ENCODE data around the gene HPN. TPM values are rescaled to one million over a fixed set of nuclear protein-coding genes. Genes with fewer than 3 reads are reported as not detected.

Gene HPN
- total and polyA plus RNA-seq, 10 of the 15 experiments (the other 5 are each of a cell fraction or from before 2014, with no cell fraction given), result 0.21 to 0.35 TPM; not detected in 8

- TF ChIP-seq, protein P1, sequence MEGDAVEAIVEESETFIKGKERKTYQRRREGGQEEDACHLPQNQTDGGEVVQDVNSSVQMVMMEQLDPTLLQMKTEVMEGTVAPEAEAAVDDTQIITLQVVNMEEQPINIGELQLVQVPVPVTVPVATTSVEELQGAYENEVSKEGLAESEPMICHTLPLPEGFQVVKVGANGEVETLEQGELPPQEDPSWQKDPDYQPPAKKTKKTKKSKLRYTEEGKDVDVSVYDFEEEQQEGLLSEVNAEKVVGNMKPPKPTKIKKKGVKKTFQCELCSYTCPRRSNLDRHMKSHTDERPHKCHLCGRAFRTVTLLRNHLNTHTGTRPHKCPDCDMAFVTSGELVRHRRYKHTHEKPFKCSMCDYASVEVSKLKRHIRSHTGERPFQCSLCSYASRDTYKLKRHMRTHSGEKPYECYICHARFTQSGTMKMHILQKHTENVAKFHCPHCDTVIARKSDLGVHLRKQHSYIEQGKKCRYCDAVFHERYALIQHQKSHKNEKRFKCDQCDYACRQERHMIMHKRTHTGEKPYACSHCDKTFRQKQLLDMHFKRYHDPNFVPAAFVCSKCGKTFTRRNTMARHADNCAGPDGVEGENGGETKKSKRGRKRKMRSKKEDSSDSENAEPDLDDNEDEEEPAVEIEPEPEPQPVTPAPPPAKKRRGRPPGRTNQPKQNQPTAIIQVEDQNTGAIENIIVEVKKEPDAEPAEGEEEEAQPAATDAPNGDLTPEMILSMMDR (IDR thresholded peaks at IDR 0.05 in 2 of 3, conservative IDR thresholded peaks at IDR 0.05 in 1 of 3; ENCODE audit: control insufficient read depth in 2 of 3, extremely low read depth in 1 of 3, insufficient read depth in 1 of 3, low read depth in 3 of 3, low read length in 3 of 3), result peak; percentile 95 to 100 (median 97)
- TF ChIP-seq HCFC1 (IDR thresholded peaks at IDR 0.05; ENCODE audit: low read length), result no peak
- TF ChIP-seq HDAC2 (IDR thresholded peaks at IDR 0.05), result no peak
- TF ChIP-seq MTA2 (IDR thresholded peaks at IDR 0.05; ENCODE audit: low read depth), result no peak
- TF ChIP-seq ETV6 (conservative IDR thresholded peaks at IDR 0.05 in 1 of 2, IDR thresholded peaks at IDR 0.05 in 1 of 2; ENCODE audit: borderline replicate concordance in 1 of 2, low read depth in 1 of 2), result no peak
- 0 out of 2 replicates have a peak, but pooled peaks have one; percentile 22 for TF ChIP-seq MEF2A (IDR thresholded peaks at IDR 0.05; ENCODE audit: insufficient read depth, low read depth, low read length)
- TF ChIP-seq, protein P2, sequence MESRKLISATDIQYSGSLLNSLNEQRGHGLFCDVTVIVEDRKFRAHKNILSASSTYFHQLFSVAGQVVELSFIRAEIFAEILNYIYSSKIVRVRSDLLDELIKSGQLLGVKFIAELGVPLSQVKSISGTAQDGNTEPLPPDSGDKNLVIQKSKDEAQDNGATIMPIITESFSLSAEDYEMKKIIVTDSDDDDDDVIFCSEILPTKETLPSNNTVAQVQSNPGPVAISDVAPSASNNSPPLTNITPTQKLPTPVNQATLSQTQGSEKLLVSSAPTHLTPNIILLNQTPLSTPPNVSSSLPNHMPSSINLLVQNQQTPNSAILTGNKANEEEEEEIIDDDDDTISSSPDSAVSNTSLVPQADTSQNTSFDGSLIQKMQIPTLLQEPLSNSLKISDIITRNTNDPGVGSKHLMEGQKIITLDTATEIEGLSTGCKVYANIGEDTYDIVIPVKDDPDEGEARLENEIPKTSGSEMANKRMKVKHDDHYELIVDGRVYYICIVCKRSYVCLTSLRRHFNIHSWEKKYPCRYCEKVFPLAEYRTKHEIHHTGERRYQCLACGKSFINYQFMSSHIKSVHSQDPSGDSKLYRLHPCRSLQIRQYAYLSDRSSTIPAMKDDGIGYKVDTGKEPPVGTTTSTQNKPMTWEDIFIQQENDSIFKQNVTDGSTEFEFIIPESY (IDR thresholded peaks at IDR 0.05), result no peak
- TF ChIP-seq, protein P3, sequence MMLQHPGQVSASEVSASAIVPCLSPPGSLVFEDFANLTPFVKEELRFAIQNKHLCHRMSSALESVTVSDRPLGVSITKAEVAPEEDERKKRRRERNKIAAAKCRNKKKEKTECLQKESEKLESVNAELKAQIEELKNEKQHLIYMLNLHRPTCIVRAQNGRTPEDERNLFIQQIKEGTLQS (IDR thresholded peaks at IDR 0.05; ENCODE audit: borderline replicate concordance, extremely low read depth, low read depth, low read length), result no peak
- TF ChIP-seq BHLHE40 (IDR thresholded peaks at IDR 0.05; ENCODE audit: borderline replicate concordance in 1 of 2, low read depth in 2 of 2, low read length in 1 of 2), result peak in 1 of 2 experiments; percentile 25; a peak in 1 of 4 replicates
- TF ChIP-seq, protein P4, sequence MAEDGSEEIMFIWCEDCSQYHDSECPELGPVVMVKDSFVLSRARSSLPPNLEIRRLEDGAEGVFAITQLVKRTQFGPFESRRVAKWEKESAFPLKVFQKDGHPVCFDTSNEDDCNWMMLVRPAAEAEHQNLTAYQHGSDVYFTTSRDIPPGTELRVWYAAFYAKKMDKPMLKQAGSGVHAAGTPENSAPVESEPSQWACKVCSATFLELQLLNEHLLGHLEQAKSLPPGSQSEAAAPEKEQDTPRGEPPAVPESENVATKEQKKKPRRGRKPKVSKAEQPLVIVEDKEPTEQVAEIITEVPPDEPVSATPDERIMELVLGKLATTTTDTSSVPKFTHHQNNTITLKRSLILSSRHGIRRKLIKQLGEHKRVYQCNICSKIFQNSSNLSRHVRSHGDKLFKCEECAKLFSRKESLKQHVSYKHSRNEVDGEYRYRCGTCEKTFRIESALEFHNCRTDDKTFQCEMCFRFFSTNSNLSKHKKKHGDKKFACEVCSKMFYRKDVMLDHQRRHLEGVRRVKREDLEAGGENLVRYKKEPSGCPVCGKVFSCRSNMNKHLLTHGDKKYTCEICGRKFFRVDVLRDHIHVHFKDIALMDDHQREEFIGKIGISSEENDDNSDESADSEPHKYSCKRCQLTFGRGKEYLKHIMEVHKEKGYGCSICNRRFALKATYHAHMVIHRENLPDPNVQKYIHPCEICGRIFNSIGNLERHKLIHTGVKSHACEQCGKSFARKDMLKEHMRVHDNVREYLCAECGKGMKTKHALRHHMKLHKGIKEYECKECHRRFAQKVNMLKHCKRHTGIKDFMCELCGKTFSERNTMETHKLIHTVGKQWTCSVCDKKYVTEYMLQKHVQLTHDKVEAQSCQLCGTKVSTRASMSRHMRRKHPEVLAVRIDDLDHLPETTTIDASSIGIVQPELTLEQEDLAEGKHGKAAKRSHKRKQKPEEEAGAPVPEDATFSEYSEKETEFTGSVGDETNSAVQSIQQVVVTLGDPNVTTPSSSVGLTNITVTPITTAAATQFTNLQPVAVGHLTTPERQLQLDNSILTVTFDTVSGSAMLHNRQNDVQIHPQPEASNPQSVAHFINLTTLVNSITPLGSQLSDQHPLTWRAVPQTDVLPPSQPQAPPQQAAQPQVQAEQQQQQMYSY (CRISPR knock-in tag; IDR thresholded peaks at IDR 0.05), result no peak
- TF ChIP-seq BCL3 (IDR thresholded peaks at IDR 0.05; ENCODE audit: borderline replicate concordance, insufficient read depth, low read depth, low read length, poor library complexity, severe bottlenecking), result no peak
- TF ChIP-seq FOXM1 (IDR thresholded peaks at IDR 0.05; ENCODE audit: low read depth, low read length), result no peak; the same call in 1 of the 2 replicates
- no peak for TF ChIP-seq ZSCAN29 (IDR thresholded peaks at IDR 0.05)
- no peak for TF ChIP-seq RELB (IDR thresholded peaks at IDR 0.05; ENCODE audit: low read depth)
- TF ChIP-seq SREBF2 (IDR thresholded peaks at IDR 0.05; ENCODE audit: low read length), result no peak
- TF ChIP-seq SPI1 (IDR thresholded peaks at IDR 0.05; ENCODE audit: borderline replicate concordance, insufficient read depth, low read depth, low read length), result no peak
- TF ChIP-seq POLR2A (IDR thresholded peaks at IDR 0.05; ENCODE audit: low read depth, low read length), result peak; percentile 54
These were observed 28.3 kb upstream of the HPN start (continued) for GRCh38 chr19:35013041-35013819.
